GM12878 (cell line): ENCODE results near the gene BIVM. TPM values are rescaled to one million over a fixed set of nuclear protein-coding genes. Genes with fewer than 3 reads are reported as not detected.

Experiments used
- ATAC-seq: fragments of 200-7000 bp; cut with Tn5 transposase; 3 replicates; pipeline ENCODE4 v1.9.1; 2020; ENCODE audit warnings: mild to moderate bottlenecking, moderate library complexity
- BruUV-seq: library from RNA; stranded (reverse); fragments of 400-500 nt; replicated peaks from 2 replicates; lab custom pipeline; 2021; lab: Mats Ljungman, UMichigan
- CTCF ChIA-PET: fragments of 300-600 bp; sonication (Branson Sonifier 250); formaldehyde crosslinking; extraction: SDS; loops from one replicate; lab custom pipeline; 2021; ENCODE audit warnings: inconsistent platforms; lab: Yijun Ruan, JAX
- POLR2A ChIA-PET: fragments of 350-600 bp; formaldehyde crosslinking; extraction: SDS; loops from one replicate; lab custom pipeline; 2021; ENCODE audit warnings: inconsistent platforms; lab: Charles Lee
- RAD21 ChIA-PET: fragments of 300-600 bp; sonication (Branson Sonifier 250); formaldehyde crosslinking; loops from one replicate; lab custom pipeline; 2023; ENCODE audit warnings: antibody characterized with exemption; ENCODE audit not compliant: unreplicated experiment; lab: Charles Lee
- SMC1A ChIA-PET: fragments of 300-600 bp; sonication (Branson Sonifier 250); formaldehyde crosslinking; loops from one replicate; lab custom pipeline; 2023; ENCODE audit not compliant: unreplicated experiment, uncharacterized antibody; lab: Charles Lee
- DNase-seq: peaks from one replicate; pipeline ENCODE4 v3.0.0-alpha.2; 2011; ENCODE audit warnings: low read depth, low spot score
- FAIRE-seq: peaks from 3 replicates; lab custom pipeline; 2011; peaks lifted over from hg19 to GRCh38; lab: Jason Lieb, UNC
- H2AFZ ChIP-seq: 2 replicates; pipeline ENCODE4 v1.6.0; 2011; ENCODE audit warnings: low read depth, low read length, control low read depth; ENCODE audit not compliant: control insufficient read depth
- H3K27ac ChIP-seq: 2 replicates; pipeline ENCODE4 v1.5.1; 2011; ENCODE audit warnings: control low read depth; ENCODE audit not compliant: control insufficient read depth, insufficient read depth
- H3K27me3 ChIP-seq, 2 experiments: replicated peaks in 1 of 2; 2 replicates each; pipeline versions ENCODE4 v1.6.0 to v1.6.1; 2011; ENCODE audit warnings: low read length in 1 of 2; ENCODE audit not compliant: control insufficient read depth in 2 of 2, insufficient read depth in 2 of 2
- H3K36me3 ChIP-seq, 2 experiments: 2 replicates each; pipeline ENCODE4 v1.5.1; 2011; ENCODE audit warnings: low read length in 1 of 2; ENCODE audit not compliant: control insufficient read depth in 2 of 2, insufficient read depth in 2 of 2
- H3K4me1 ChIP-seq: 2 replicates; pipeline ENCODE4 v1.6.1; 2011; ENCODE audit warnings: mild to moderate bottlenecking, low read length, moderate library complexity, mixed read lengths; ENCODE audit not compliant: control insufficient read depth, insufficient read depth
- H3K4me2 ChIP-seq: 2 replicates; pipeline ENCODE4 v1.6.0; 2011; ENCODE audit warnings: control low read depth; ENCODE audit not compliant: control insufficient read depth, insufficient read depth
- H3K4me3 ChIP-seq: fragments of 200-600 bp; sonication (generic); 2 replicates; pipeline ENCODE4 v1.5.1; 2016
- H3K79me2 ChIP-seq: 2 replicates; pipeline ENCODE4 v1.6.0; 2011; ENCODE audit warnings: low read length; ENCODE audit not compliant: control insufficient read depth, insufficient read depth
- H3K9ac ChIP-seq: 2 replicates; pipeline ENCODE4 v1.8.0; 2011; ENCODE audit warnings: low read length, control low read depth, mixed read lengths; ENCODE audit not compliant: control insufficient read depth, insufficient read depth
- H3K9me3 ChIP-seq: replicated peaks from 3 replicates; pipeline ENCODE4 v1.5.1; 2011; ENCODE audit warnings: mild to moderate bottlenecking, low read length; ENCODE audit not compliant: control insufficient read depth, insufficient read depth
- H4K20me1 ChIP-seq: 2 replicates; pipeline ENCODE4 v1.6.0; 2011; ENCODE audit not compliant: control insufficient read depth, insufficient read depth
- BCLAF1 ChIP-seq: fragments of 450-650 bp; IDR thresholded peaks from 2 replicates; pipeline ENCODE4 v1.6.1; 2017; ENCODE audit warnings: antibody characterized with exemption, mild to moderate bottlenecking, moderate library complexity
- DPF2 ChIP-seq: fragments of 450-650 bp; IDR thresholded peaks from 2 replicates; pipeline ENCODE4 v1.6.1; 2017; ENCODE audit warnings: mild to moderate bottlenecking
- EZH2 ChIP-seq: IDR thresholded peaks from 2 replicates; pipeline ENCODE4 v1.6.1; 2012; ENCODE audit warnings: low read depth, mild to moderate bottlenecking, control low read depth, inconsistent platforms, low read length, borderline replicate concordance; ENCODE audit not compliant: control insufficient read depth
- LARP7 ChIP-seq: fragments of 450-650 bp; IDR thresholded peaks from 2 replicates; pipeline ENCODE4 v1.6.1; 2017; ENCODE audit warnings: mild to moderate bottlenecking
- NFXL1 ChIP-seq: fragments of 450-650 bp; IDR thresholded peaks from 2 replicates; pipeline ENCODE4 v1.6.1; 2017; ENCODE audit warnings: antibody characterized with exemption, mild to moderate bottlenecking, borderline replicate concordance
- PML ChIP-seq: IDR thresholded peaks from 2 replicates; pipeline ENCODE4 v1.6.1; 2012; ENCODE audit warnings: low read length, inconsistent platforms
- POLR2AphosphoS5 ChIP-seq: IDR thresholded peaks from 2 replicates; pipeline ENCODE4 v1.6.1; 2011; ENCODE audit warnings: mild to moderate bottlenecking, low read length, inconsistent platforms
- TCF12 ChIP-seq: IDR thresholded peaks from 2 replicates; pipeline ENCODE4 v1.6.1; 2011; ENCODE audit warnings: low read depth, mild to moderate bottlenecking, low read length
- ZNF274 ChIP-seq: IDR thresholded peaks from one replicate; pipeline ENCODE4 v1.8.0; 2011; ENCODE audit not compliant: insufficient read length, insufficient read depth
- ZNF384 ChIP-seq: IDR thresholded peaks from 2 replicates; pipeline ENCODE4 v1.6.1; 2012; ENCODE audit warnings: low read depth, mild to moderate bottlenecking, low read length, improper control_type of control experiment, borderline replicate concordance
- ZNF687 ChIP-seq: fragments of 450-650 bp; IDR thresholded peaks from 2 replicates; pipeline ENCODE4 v1.6.1; 2017; ENCODE audit warnings: mild to moderate bottlenecking, moderate library complexity
- whole genome bisulfite sequencing: methylation state at CpG from one replicate; pipeline ENCODE4 v1.1.6; 2016; ENCODE audit warnings: low lambda C conversion rate; ENCODE audit not compliant: insufficient replicate concordance, insufficient coverage; ENCODE audit errors: missing lambda C conversion rate; 5-methylcytosine and 5-hydroxymethylcytosine counted together
- in situ Hi-C: fragments of 300-500 bp; cut with MboI; formaldehyde crosslinking; loops from 9 replicates; pipeline ENCODE4 v1.14.3; 2018; ENCODE audit warnings: mixed read lengths
- intact Hi-C: fragments of 100-400 bp; cut with micrococcal nuclease; formaldehyde crosslinking; loops from one replicate; pipeline ENCODE4 v1.14.2; 2022; ENCODE audit not compliant: unreplicated experiment
- polyA plus RNA-seq, 11 experiments: library from polyadenylated mRNA; depleted of rRNA in 4 of 11; unstranded in 6 of 11; stranded (reverse) in 5 of 11; fragments of >200 nt; fragmentation: Nextera tagmentation in 4 of 11; fragmentation: Illumina TruSeq in 1 of 11; extraction: Ambion mirVana in 4 of 11; extraction: Trizol in 1 of 11; gene quantifications; 1 replicate in 1 of 11; 2 replicates in 10 of 11; pipeline versions ENCODE4 v1.2.1 to v1.2.3, GENCODE V29; 2011 to 2016; ENCODE audit warnings: inconsistent platforms in 2 of 11, missing spikeins in 2 of 11, low read depth in 1 of 11
- total RNA-seq, 4 experiments: library from RNA; depleted of rRNA in 3 of 4; stranded (reverse); fragments of >200 nt in 3 of 4; fragmentation: Illumina TruSeq in 1 of 4; extraction: Trizol in 1 of 4; gene quantifications; 2 replicates each; pipeline versions ENCODE4 v1.2.1 to v1.2.3, GENCODE V29; 2013 to 2021

BIVM gene
- total and polyA plus RNA-seq, 10 of the 15 experiments (the other 5 are each of a cell fraction or from before 2014, with no cell fraction given): 3.4 to 20.1 (median 14.1) TPM

- TF ChIP-seq ZNF687: no peak
- no peak for TF ChIP-seq POLR2AphosphoS5
- TF ChIP-seq DPF2: no peak
- no peak for TF ChIP-seq NFXL1
- no peak for TF ChIP-seq ZNF274
Measured at GRCh38 chr13:102862624-102863210, 63.8 kb downstream of the BIVM start (continued).

GRCh38 chr13:102863590-102863989 lies 64.7 kb downstream of the BIVM start:
- SMC1A ChIA-PET: no interaction called here
- H3K4me1 ChIP-seq: no peaks in the 10 kb centered on the region
- H2AFZ ChIP-seq: no peak overlapping the region
- no TSS peak for BruUV-seq
- no peak overlapping the region for H3K27ac ChIP-seq
- H3K9ac ChIP-seq: no peak overlapping the region
- in situ Hi-C loops (no loop called here), intact Hi-C loops (no loop called here)
- no peaks in the 10 kb centered on the region for H4K20me1 ChIP-seq
- no peaks in the 10 kb centered on the region for H3K27me3 ChIP-seq
- CTCF ChIA-PET: interaction anchor here (1.1 kb wide), 1 partner anchor 35 kb away, joined by 3 read pairs; no protein-coding TSS in a partner anchor
- WGBS: 88% methylated on average over 4 of the region's 4 CpGs
- no peaks in the 10 kb centered on the region for H3K79me2 ChIP-seq
- peaks cover 19 to 64% of the 10 kb centered on the region in 2 experiments for H3K36me3 ChIP-seq
- ATAC-seq (no peak), FAIRE-seq (no peak), DNase-seq (no peak)
- TF ChIP-seq TCF12 (no peak), ZNF384 (no peak), LARP7 (no peak), EZH2 (no peak), PML (no peak), BCLAF1 (no peak)
- no peaks in the 10 kb centered on the region for H3K9me3 ChIP-seq
- no peak overlapping the region for H3K4me2 ChIP-seq
- RAD21 ChIA-PET: no interaction called here
- POLR2A ChIA-PET: no interaction called here
- no peak overlapping the region for H3K4me3 ChIP-seq
